Stomach (tissue), 9 donors: ENCODE data around the gene MAGI2. TPM values are rescaled to one million over a fixed set of nuclear protein-coding genes. Genes with fewer than 3 reads are reported as not detected.
A peak's percentile ranks its signal among the peaks of the same experiment; 100 is the strongest.

Experiments used
- DNase-seq, 2 donors: peaks; one replicate each; pipeline versions ENCODE4 v3.0.0 to v3.0.0-alpha.2; 2013 to 2019
- H3K27ac ChIP-seq, 5 donors: fragments of 200-600 bp in 4 of 5; sonication (generic) in 4 of 5; one replicate each; pipeline ENCODE4 v1.5.1; 2013 to 2019; ENCODE audit warnings: mild to moderate bottlenecking in 1 of 5, moderate library complexity in 1 of 5
- H3K27me3 ChIP-seq, 3 donors: fragments of 200-600 bp; sonication (generic); one replicate each; pipeline ENCODE4 v1.5.1; 2017 to 2019; ENCODE audit warnings: mixed run types in 1 of 3
- H3K36me3 ChIP-seq, 4 donors: fragments of 200-600 bp; sonication (generic); 1 replicate in 3 of 4; 2 replicates in 1 of 4; pipeline ENCODE4 v1.5.1; 2016 to 2019
- H3K4me1 ChIP-seq, 4 donors: fragments of 200-600 bp; sonication (generic); one replicate each; pipeline ENCODE4 v1.5.1; 2016 to 2019
- H3K4me3 ChIP-seq, 4 donors: fragments of 200-600 bp; sonication (generic) in 3 of 4; one replicate each; pipeline ENCODE4 v1.5.1; 2016 to 2019; ENCODE audit warnings: mild to moderate bottlenecking in 1 of 4
- H3K9me3 ChIP-seq, 4 donors: fragments of 200-600 bp; sonication (generic); one replicate each; pipeline ENCODE4 v1.5.1; 2016 to 2019
- CTCF ChIP-seq, 7 experiments: fragments of 450-650 bp in 4 of 7; fragments of 200-600 bp in 3 of 7; sonication (generic) in 3 of 7; IDR thresholded peaks; one replicate each; pipeline ENCODE4 v1.5.1; 2016 to 2019; ENCODE audit warnings: antibody characterized with exemption in 7 of 7, control low read depth in 2 of 7, mild to moderate bottlenecking in 1 of 7
- EP300 ChIP-seq: sonication (generic); formaldehyde crosslinking; IDR thresholded peaks from one replicate; pipeline ENCODE4 v1.6.1; 2017; ENCODE audit warnings: antibody characterized with exemption
- POLR2A ChIP-seq, 4 donors: fragments of 450-650 bp; IDR thresholded peaks; one replicate each; pipeline ENCODE4 v1.6.1; 2016; ENCODE audit warnings: antibody characterized with exemption in 4 of 4, control low read depth in 2 of 4, mild to moderate bottlenecking in 1 of 4, moderate library complexity in 1 of 4
- POLR2AphosphoS5 ChIP-seq, 3 donors: sonication (generic); formaldehyde crosslinking; IDR thresholded peaks; one replicate each; pipeline ENCODE4 v1.6.1; 2016; ENCODE audit warnings: antibody characterized with exemption in 3 of 3
- WGBS, 5 donors: extraction: QIAGEN DNeasy Blood & Tissue Kit in 3 of 5; methylation state at CpG; one replicate each; pipeline versions ENCODE4 v1.1.5 to v1.1.7; 2013 to 2018; 5-methylcytosine and 5-hydroxymethylcytosine counted together
- intact Hi-C: fragments of 100-400 bp; cut with DNase I; formaldehyde crosslinking; loops from one replicate; pipeline ENCODE4 v1.15.1; 2023; ENCODE audit warnings: low total_unique reads
- polyA plus RNA-seq, 3 donors: library from polyadenylated mRNA; stranded (reverse); fragments of 200-250 nt; gene quantifications; one replicate each; pipeline ENCODE4 v1.2.3, GENCODE V29; 2013
- total RNA-seq, 5 donors: library from RNA; depleted of rRNA; stranded (reverse); fragments of >200 nt; gene quantifications; one replicate each; pipeline versions ENCODE4 v1.1.0 to v1.2.3, GENCODE V29; 2014 to 2016
- donor health status: healthy with polysubstance abuse.
- donor health status: Bipolar disorder and iron deficiency.
- donor health status: healthy.

MAGI2 gene
- total and polyA plus RNA-seq, 8 donors = 0.92 to 53.9 (median 5.8) TPM

- Histone ChIP-seq H3K4me1 (no peaks in the 10 kb centered on the region), H3K27me3 (no peaks in the 10 kb centered on the region), H3K27ac (no peak overlapping the region), H3K4me3 (no peak overlapping the region), H3K9me3 (peaks cover 0 to 14% (median 4%) of the 10 kb centered on the region in 4 donors), H3K36me3 (no peaks in the 10 kb centered on the region)
- 75 to 78% (median 76%) methylated on average over 5 of the region's 5 CpGs for WGBS, 5 donors
- DNase-seq = no peak
- TF ChIP-seq CTCF (IDR thresholded peaks at IDR 0.05) = no peak
- intact Hi-C loops = no loop called here
Measured at GRCh38 chr7:78873117-78873516, 580.4 kb downstream of the MAGI2 start.

- Histone ChIP-seq H3K4me3 (no peak overlapping the region), H3K36me3 (no peaks in the 10 kb centered on the region), H3K27ac (no peak overlapping the region), H3K4me1 (no peaks in the 10 kb centered on the region), H3K27me3 (no peaks in the 10 kb centered on the region), H3K9me3 (no peaks in the 10 kb centered on the region)
- DNase-seq = no peak
- intact Hi-C loops = no loop called here
- TF ChIP-seq POLR2A (IDR thresholded peaks at IDR 0.05) (no peak), CTCF (IDR thresholded peaks at IDR 0.05) (no peak), POLR2AphosphoS5 (IDR thresholded peaks at IDR 0.05) (no peak), EP300 (no peak)
Measured at GRCh38 chr7:78864339-78864738, 589.1 kb downstream of the MAGI2 start.

GRCh38 chr7:78863281-78863680, 590.2 kb downstream of the MAGI2 start:
- Histone ChIP-seq H3K9me3 (no peaks in the 10 kb centered on the region), H3K27ac (no peak overlapping the region), H3K4me1 (no peaks in the 10 kb centered on the region), H3K4me3 (no peak overlapping the region), H3K36me3 (no peaks in the 10 kb centered on the region), H3K27me3 (no peaks in the 10 kb centered on the region)
- intact Hi-C loops = no loop called here
- WGBS, 5 donors = 23 to 65% (median 48%) methylated on average over 1 of the region's 1 CpG
- TF ChIP-seq POLR2AphosphoS5 (IDR thresholded peaks at IDR 0.05) (no peak), POLR2A (IDR thresholded peaks at IDR 0.05) (no peak)
- DNase-seq = peak in 1 of 2 donors; percentile 6

- no peaks in the 10 kb centered on the region for H3K4me1 ChIP-seq
- intact Hi-C loops = no loop called here
- no peak for DNase-seq
- H3K36me3 ChIP-seq = no peaks in the 10 kb centered on the region
- H3K27me3 ChIP-seq = no peaks in the 10 kb centered on the region
- no peak overlapping the region for H3K27ac ChIP-seq
- WGBS, 5 donors = 46 to 64% (median 51%) methylated on average over 3 of the region's 3 CpGs
- H3K9me3 ChIP-seq = no peaks in the 10 kb centered on the region
- no peak overlapping the region for H3K4me3 ChIP-seq
- TF ChIP-seq CTCF (IDR thresholded peaks at IDR 0.05) (no peak), EP300 (no peak), POLR2AphosphoS5 (IDR thresholded peaks at IDR 0.05) (no peak)
Measured at GRCh38 chr7:78862411-78862900, 591.0 kb downstream of the MAGI2 start.

GRCh38 chr7:78852951-78853350, 600.5 kb downstream of the MAGI2 start:
- Histone ChIP-seq H3K9me3 (no peaks in the 10 kb centered on the region), H3K36me3 (no peaks in the 10 kb centered on the region), H3K27ac (no peak overlapping the region), H3K4me1 (peaks cover 0 to 7% (median 0%) of the 10 kb centered on the region in 4 donors), H3K27me3 (no peaks in the 10 kb centered on the region), H3K4me3 (no peak overlapping the region)
- intact Hi-C loops = no loop called here
- TF ChIP-seq CTCF (IDR thresholded peaks at IDR 0.05) (no peak), POLR2A (IDR thresholded peaks at IDR 0.05) (no peak)
- 72 to 88% (median 85%) methylated on average over 6 of the region's 6 CpGs for WGBS, 5 donors
- DNase-seq = no peak
